ENCODE data around the gene ZNF431. TPM values are rescaled to one million over a fixed set of nuclear protein-coding genes. Genes with fewer than 3 reads are reported as not detected.

ZNF431 gene
- total and polyA plus RNA-seq, 9 of the 15 experiments (the other 6 are each of a cell fraction or from before 2014, with no cell fraction given): 3.3 to 24.8 (median 13.5) TPM

- TF ChIP-seq ARID4B (CRISPR knock-in tag; IDR thresholded peaks at IDR 0.05) (no peak), NFE2 (IDR thresholded peaks at IDR 0.05; ENCODE audit: low read depth) (no peak), ZKSCAN3 (CRISPR knock-in tag; IDR thresholded peaks at IDR 0.05) (no peak), TAF1 (IDR thresholded peaks at IDR 0.05; ENCODE audit: control insufficient read depth, extremely low read depth, insufficient read depth, low read length, severe bottlenecking) (no peak), SAFB (IDR thresholded peaks at IDR 0.05; ENCODE audit: borderline replicate concordance, low read depth, low read length) (no peak), HDAC1 (IDR thresholded peaks at IDR 0.05) (peak in 1 of 2 experiments; percentile 54; a peak in 2 of 4 replicates), MYBL2 (IDR thresholded peaks at IDR 0.05; ENCODE audit: low read depth) (peak; percentile 17; the same call in 1 of the 2 replicates), MYBL2 (CRISPR knock-in tag; IDR thresholded peaks at IDR 0.05; ENCODE audit: borderline replicate concordance) (no peak), PRMT5 (CRISPR knock-in tag; IDR thresholded peaks at IDR 0.05) (no peak), ZNF589 (CRISPR knock-in tag; IDR thresholded peaks at IDR 0.05; ENCODE audit: low read depth) (0 out of 2 replicates have a peak, but pooled peaks have one; percentile 32), SREBF1 (IDR thresholded peaks at IDR 0.05; ENCODE audit: borderline replicate concordance, low read depth, low read length) (no peak), KLF16 (IDR thresholded peaks at IDR 0.05) (peak; percentile 58; the same call in 1 of the 2 replicates), FOXJ3 (CRISPR knock-in tag; IDR thresholded peaks at IDR 0.05) (no peak), ZFPM2 (CRISPR knock-in tag; IDR thresholded peaks at IDR 0.05) (no peak), GATA2 (CRISPR knock-in tag; IDR thresholded peaks at IDR 0.05) (peak; percentile 89), HMGN3 (IDR thresholded peaks at IDR 0.05; ENCODE audit: borderline replicate concordance, extremely low read depth, insufficient read length, low read depth, low read length) (no peak), ETS1 (conservative IDR thresholded peaks at IDR 0.05; ENCODE audit: control insufficient read depth, low read depth, low read length) (no peak), CAMTA2 (CRISPR knock-in tag; conservative IDR thresholded peaks at IDR 0.05) (no peak), ZBTB34 (CRISPR knock-in tag; IDR thresholded peaks at IDR 0.05) (no peak), RBBP5 (IDR thresholded peaks at IDR 0.05; ENCODE audit: borderline replicate concordance, insufficient read depth, low read length, poor library complexity, severe bottlenecking) (no peak)
Measured at GRCh38 chr19:21197590-21198295, 55.9 kb downstream of the ZNF431 start (continued).
